Measurements from ENCODE around the gene TSEN2. TPM values are rescaled to one million over a fixed set of nuclear protein-coding genes. Genes with fewer than 3 reads are reported as not detected.
A peak's percentile ranks its signal among the peaks of the same experiment; 100 is the strongest.

Gene TSEN2
- total and polyA plus RNA-seq, 2 of the 13 experiments (the other 11 are each of a cell fraction or from before 2014, with no cell fraction given) = 11.0 to 17.3 TPM

GRCh38 chr3:12509466-12509865, 25.2 kb downstream of the TSEN2 start (continued):
- TF ChIP-seq ZNF7 (CRISPR knock-in tag; IDR thresholded peaks at IDR 0.05) (no peak), U2AF1 (optimal IDR thresholded peaks at IDR 0.05; ENCODE audit: low read depth, low read length) (no peak)

- Histone ChIP-seq H4K20me1 (ENCODE audit: insufficient read depth, low read length) (no peaks in the 10 kb centered on the region), H3K27me3 (ENCODE audit: control insufficient read depth in 1 of 2, insufficient read depth in 2 of 2, low read length in 2 of 2) (no peaks in the 10 kb centered on the region), H3K4me2 (ENCODE audit: low read depth, low read length) (no peak overlapping the region), H3K79me2 (ENCODE audit: insufficient read depth, low read length) (no peaks in the 10 kb centered on the region), H3K9me3 (ENCODE audit: low read length) (no peaks in the 10 kb centered on the region), H3K36me3 (replicated peaks in 1 of 2; ENCODE audit: control insufficient read depth in 1 of 2, insufficient read depth in 2 of 2, low read length in 2 of 2) (peaks cover 5 to 14% of the 10 kb centered on the region in 2 experiments; a peak in 2 of 5 replicates), H3K4me3 (replicated peaks in 1 of 3; ENCODE audit: insufficient read depth in 1 of 3, low read depth in 2 of 3, low read length in 3 of 3) (no peak overlapping the region), H2AFZ (ENCODE audit: low read length) (no peak overlapping the region), H3K4me1 (ENCODE audit: insufficient read depth, low read length) (peaks cover 2% of the 10 kb centered on the region), H3K27ac (ENCODE audit: extremely low read length, insufficient read depth, low read length) (no peak overlapping the region), H3K9ac (ENCODE audit: insufficient read depth, low read depth, low read length) (no peak overlapping the region)
- no TSS peak for BruUV-seq (replicated peaks)
- no peak for TF ChIP-seq RFXANK (CRISPR knock-in tag; IDR thresholded peaks at IDR 0.05)
- TF ChIP-seq, protein P1, sequence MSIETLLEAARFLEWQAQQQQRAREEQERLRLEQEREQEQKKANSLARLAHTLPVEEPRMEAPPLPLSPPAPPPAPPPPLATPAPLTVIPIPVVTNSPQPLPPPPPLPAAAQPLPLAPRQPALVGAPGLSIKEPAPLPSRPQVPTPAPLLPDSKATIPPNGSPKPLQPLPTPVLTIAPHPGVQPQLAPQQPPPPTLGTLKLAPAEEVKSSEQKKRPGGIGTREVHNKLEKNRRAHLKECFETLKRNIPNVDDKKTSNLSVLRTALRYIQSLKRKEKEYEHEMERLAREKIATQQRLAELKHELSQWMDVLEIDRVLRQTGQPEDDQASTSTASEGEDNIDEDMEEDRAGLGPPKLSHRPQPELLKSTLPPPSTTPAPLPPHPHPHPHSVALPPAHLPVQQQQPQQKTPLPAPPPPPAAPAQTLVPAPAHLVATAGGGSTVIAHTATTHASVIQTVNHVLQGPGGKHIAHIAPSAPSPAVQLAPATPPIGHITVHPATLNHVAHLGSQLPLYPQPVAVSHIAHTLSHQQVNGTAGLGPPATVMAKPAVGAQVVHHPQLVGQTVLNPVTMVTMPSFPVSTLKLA (IDR thresholded peaks at IDR 0.05) = peak; percentile 56
- ChIA-PET CTCF (ENCODE audit: low intra/inter-chr PET ratio, low total read pairs) (no interaction called here), POLR2A (no interaction called here)
- FAIRE-seq = no peak
- in situ Hi-C loops (cut with HindIII; ENCODE audit: extremely low pct_ligation_motif_present, low pct_unique_long_range_greater_than_20kb) = no loop called here
- DNase-seq (ENCODE audit: low spot score) = no peak
- intact Hi-C loops (cut with micrococcal nuclease; ENCODE audit: unreplicated experiment) = no loop called here
- no peak for ATAC-seq
- WGBS (ENCODE audit: low lambda C conversion rate) = 100% methylated on average over 4 of the region's 4 CpGs
Observed at GRCh38 chr3:12512534-12513118, 28.3 kb downstream of the TSEN2 start.
